Natural killer cell (primary cell): Measurements from ENCODE around the gene IKZF2. TPM values are rescaled to one million over a fixed set of nuclear protein-coding genes. Genes with fewer than 3 reads are reported as not detected.
A peak's percentile ranks its signal among the peaks of the same experiment; 100 is the strongest.

Experiments
- ATAC-seq, 3 donors: fragments of 150-1000 bp in 2 of 3; fragments of 200-7000 bp in 1 of 3; cut with Tn5 transposase; 1 replicate in 1 of 3; 2 replicates in 2 of 3; pipeline ENCODE4 v1.10.0; 2021; ENCODE audit warnings: mild to moderate bottlenecking in 2 of 3, moderate library complexity in 2 of 3
- DNase-seq, 2 donors: peaks; one replicate each; pipeline versions ENCODE4 v3.0.0 to v3.0.0-alpha.2; 2013 to 2021; ENCODE audit warnings: mixed read lengths in 1 of 2
- H3K27ac ChIP-seq: one replicate; pipeline ENCODE4 v1.5.1; 2013; ENCODE audit warnings: mild to moderate bottlenecking, low read length
- H3K27me3 ChIP-seq: one replicate; pipeline ENCODE4 v1.6.1; 2013; ENCODE audit warnings: low read length; ENCODE audit not compliant: control insufficient read depth, insufficient read depth
- H3K36me3 ChIP-seq: one replicate; pipeline ENCODE4 v1.6.1; 2013; ENCODE audit warnings: low read length; ENCODE audit not compliant: control insufficient read depth, insufficient read depth
- H3K4me1 ChIP-seq: one replicate; pipeline ENCODE4 v1.6.1; 2013; ENCODE audit warnings: low read length; ENCODE audit not compliant: control insufficient read depth, insufficient read depth
- H3K4me3 ChIP-seq: one replicate; pipeline ENCODE4 v1.5.1; 2013; ENCODE audit warnings: low read length
- H3K9me3 ChIP-seq: one replicate; pipeline ENCODE4 v1.6.1; 2013; ENCODE audit warnings: low read length; ENCODE audit not compliant: control insufficient read depth, insufficient read depth
- H3K27ac Mint-ChIP-seq, 2 donors: one replicate each; pipeline ENCODE4 v1.8.0; 2022; ENCODE audit warnings: mild to moderate bottlenecking in 2 of 2, mixed read lengths in 2 of 2, moderate library complexity in 1 of 2
- H3K27me3 Mint-ChIP-seq, 2 donors: one replicate each; pipeline ENCODE4 v1.8.0; 2022; ENCODE audit warnings: low read depth in 2 of 2, mixed read lengths in 2 of 2
- H3K36me3 Mint-ChIP-seq: one replicate; pipeline ENCODE4 v1.8.0; 2022; ENCODE audit warnings: mixed read lengths
- H3K4me1 Mint-ChIP-seq, 2 donors: one replicate each; pipeline ENCODE4 v1.8.0; 2022; ENCODE audit warnings: mixed read lengths in 2 of 2
- H3K4me3 Mint-ChIP-seq: one replicate; pipeline ENCODE4 v1.8.0; 2022; ENCODE audit warnings: mild to moderate bottlenecking, moderate library complexity, mixed read lengths
- H3K9me3 Mint-ChIP-seq, 2 donors: one replicate each; pipeline ENCODE4 v1.8.0; 2022; ENCODE audit warnings: mixed read lengths in 2 of 2
- CTCF ChIP-seq: fragments of 200-600 bp; IDR thresholded peaks from one replicate; pipeline ENCODE4 v1.8.0; 2022; ENCODE audit warnings: antibody characterized with exemption
- whole genome bisulfite sequencing: methylation state at CpG from one replicate; pipeline ENCODE4 v1.1.7; 2013; ENCODE audit warnings: missing lambda C conversion rate; ENCODE audit not compliant: insufficient coverage; 5-methylcytosine and 5-hydroxymethylcytosine counted together
- intact Hi-C: fragments of 100-400 bp; cut with micrococcal nuclease; formaldehyde crosslinking; loops from one replicate; pipeline ENCODE4 v1.14.2; 2022
- total RNA-seq, 4 donors: library from RNA; stranded (reverse); fragments of 120-200 nt in 1 of 4; gene quantifications; one replicate each; pipeline versions ENCODE4 v1.2.3 to v1.2.4, GENCODE V29; 2013 to 2022

The IKZF2 gene
- total RNA-seq, 3 donors from 2014 or later (not counting 1 experiment from before 2014, with no cell fraction given), result 74.4 to 162 (median 133) TPM

- Histone ChIP-seq H3K9me3 (no peaks in the 10 kb centered on the region), H3K4me3 (no peak overlapping the region), H3K27me3 (no peaks in the 10 kb centered on the region), H3K4me1 (no peaks in the 10 kb centered on the region), H3K36me3 (no peaks in the 10 kb centered on the region), H3K27ac (no peak overlapping the region)
- Mint-ChIP-seq H3K27ac (no peak overlapping the region), H3K4me1 (no peaks in the 10 kb centered on the region), H3K36me3 (no peaks in the 10 kb centered on the region), H3K4me3 (no peak overlapping the region), H3K9me3 (no peaks in the 10 kb centered on the region), H3K27me3 (no peaks in the 10 kb centered on the region)
- no peak for TF ChIP-seq CTCF
- DNase-seq (no peak), ATAC-seq (no peak)
- intact Hi-C loops, result no loop called here
- WGBS, result 98% methylated on average over 2 of the region's 2 CpGs
Observed at GRCh38 chr2:213159768-213160167, 8.4 kb upstream of the IKZF2 start.

GRCh38 chr2:213157242-213157641 is 5.8 kb upstream of the IKZF2 start:
- H3K27me3 ChIP-seq, result no peaks in the 10 kb centered on the region
- no peak overlapping the region for H3K27ac Mint-ChIP-seq
- H3K4me1 Mint-ChIP-seq, result peaks cover 18 to 19% of the 10 kb centered on the region in 2 donors
- ATAC-seq (peak; percentile 52 to 59 (median 54)), DNase-seq (peak in 1 of 2 donors; percentile 65)
- no peaks in the 10 kb centered on the region for H3K9me3 ChIP-seq
- H3K4me3 ChIP-seq, result no peak overlapping the region
- H3K36me3 Mint-ChIP-seq, result no peaks in the 10 kb centered on the region
- no peak for TF ChIP-seq CTCF
- H3K36me3 ChIP-seq, result no peaks in the 10 kb centered on the region
- intact Hi-C loops, result no loop called here
- no peaks in the 10 kb centered on the region for H3K4me1 ChIP-seq
- no CpG with 5 or more reads among the region's 3 CpGs for WGBS
- no peaks in the 10 kb centered on the region for H3K27me3 Mint-ChIP-seq
- no peak overlapping the region for H3K4me3 Mint-ChIP-seq
- H3K9me3 Mint-ChIP-seq, result no peaks in the 10 kb centered on the region
- peak overlapping the region; percentile 60 for H3K27ac ChIP-seq

- peak overlapping the region; percentile 60 for H3K27ac ChIP-seq
- Mint-ChIP-seq H3K36me3 (no peaks in the 10 kb centered on the region), H3K4me1 (peaks cover 20% of the 10 kb centered on the region in 2 donors), H3K27ac (no peak overlapping the region), H3K4me3 (no peak overlapping the region), H3K27me3 (no peaks in the 10 kb centered on the region), H3K9me3 (no peaks in the 10 kb centered on the region)
- intact Hi-C loops, result no loop called here
- WGBS, result 88% methylated on average over 2 of the region's 2 CpGs
- no peak for DNase-seq
- no peak for ATAC-seq
- H3K27me3 ChIP-seq, result no peaks in the 10 kb centered on the region
- H3K36me3 ChIP-seq, result no peaks in the 10 kb centered on the region
- no peaks in the 10 kb centered on the region for H3K9me3 ChIP-seq
- H3K4me3 ChIP-seq, result no peak overlapping the region
- H3K4me1 ChIP-seq, result no peaks in the 10 kb centered on the region
- no peak for TF ChIP-seq CTCF
Observed at GRCh38 chr2:213156717-213157116, 5.3 kb upstream of the IKZF2 start.

GRCh38 chr2:213152888-213153287 is 1.5 kb upstream of the IKZF2 start:
- Histone ChIP-seq H3K27ac (peak overlapping the region; percentile 96), H3K9me3 (no peaks in the 10 kb centered on the region), H3K36me3 (no peaks in the 10 kb centered on the region), H3K4me3 (peak overlapping the region; percentile 92), H3K27me3 (no peaks in the 10 kb centered on the region), H3K4me1 (no peaks in the 10 kb centered on the region)
- Mint-ChIP-seq H3K4me3 (peak overlapping the region; percentile 97), H3K4me1 (peaks cover 45 to 53% of the 10 kb centered on the region in 2 donors), H3K27me3 (no peaks in the 10 kb centered on the region), H3K36me3 (no peaks in the 10 kb centered on the region), H3K9me3 (no peaks in the 10 kb centered on the region), H3K27ac (peak overlapping the region; percentile 91 to 93)
- DNase-seq, result no peak
- ATAC-seq, result no peak
- intact Hi-C loops, result loop anchor here (1.0 to 5.0 kb wide), 7 partner anchors 116 to 467 kb away; no protein-coding TSS in a partner anchor
- no peak for TF ChIP-seq CTCF
- 15% methylated on average over 2 of the region's 6 CpGs for WGBS
